ENCODE measurements around the gene RNF223. TPM values are rescaled to one million over a fixed set of nuclear protein-coding genes. Genes with fewer than 3 reads are reported as not detected.
"Not testable (repeated sequence)": the region's sequence is repeated elsewhere in the genome, so short reads cannot be mapped to it uniquely, and the experiment has no call there.

The RNF223 gene
- total RNA-seq, 1 experiment from 2014 or later, result not detected

DNA sequence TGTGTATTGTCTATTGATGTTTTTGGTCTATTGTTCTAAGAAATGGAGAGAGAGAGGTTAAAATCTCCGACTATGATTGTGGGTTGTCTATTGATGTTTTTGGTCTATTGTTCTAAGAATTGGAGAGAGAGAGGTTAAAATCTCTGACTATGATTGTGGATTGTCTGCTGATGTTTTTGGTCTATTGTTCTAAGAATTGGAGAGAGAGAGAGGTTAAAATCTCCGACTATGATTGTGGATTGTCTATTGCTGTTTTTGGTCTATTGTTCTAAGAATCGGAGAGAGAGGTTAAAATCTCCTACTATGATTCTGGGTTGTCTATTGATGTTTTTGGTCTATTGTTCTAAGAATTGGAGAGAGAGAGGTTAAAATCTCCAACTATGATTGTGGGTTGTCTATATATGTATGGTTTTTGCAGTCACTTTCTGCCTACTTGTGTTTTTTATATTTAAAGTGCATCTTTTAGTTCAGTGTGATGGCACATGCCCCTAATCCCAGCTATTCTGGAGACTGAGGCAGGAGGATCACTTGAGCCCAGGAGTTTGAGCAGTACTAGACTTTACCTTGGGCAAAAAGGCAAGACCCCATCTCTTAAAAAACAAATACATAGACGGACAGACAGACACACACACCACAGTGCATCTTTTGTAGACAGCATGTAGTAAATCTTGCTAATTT, 25.5 kb upstream of the RNF223 start:
- no peaks in the 10 kb centered on the region; the same call in 1 of the 2 replicates for H3K36me3 ChIP-seq (ENCODE audit: insufficient read depth, low read length)

DNA sequence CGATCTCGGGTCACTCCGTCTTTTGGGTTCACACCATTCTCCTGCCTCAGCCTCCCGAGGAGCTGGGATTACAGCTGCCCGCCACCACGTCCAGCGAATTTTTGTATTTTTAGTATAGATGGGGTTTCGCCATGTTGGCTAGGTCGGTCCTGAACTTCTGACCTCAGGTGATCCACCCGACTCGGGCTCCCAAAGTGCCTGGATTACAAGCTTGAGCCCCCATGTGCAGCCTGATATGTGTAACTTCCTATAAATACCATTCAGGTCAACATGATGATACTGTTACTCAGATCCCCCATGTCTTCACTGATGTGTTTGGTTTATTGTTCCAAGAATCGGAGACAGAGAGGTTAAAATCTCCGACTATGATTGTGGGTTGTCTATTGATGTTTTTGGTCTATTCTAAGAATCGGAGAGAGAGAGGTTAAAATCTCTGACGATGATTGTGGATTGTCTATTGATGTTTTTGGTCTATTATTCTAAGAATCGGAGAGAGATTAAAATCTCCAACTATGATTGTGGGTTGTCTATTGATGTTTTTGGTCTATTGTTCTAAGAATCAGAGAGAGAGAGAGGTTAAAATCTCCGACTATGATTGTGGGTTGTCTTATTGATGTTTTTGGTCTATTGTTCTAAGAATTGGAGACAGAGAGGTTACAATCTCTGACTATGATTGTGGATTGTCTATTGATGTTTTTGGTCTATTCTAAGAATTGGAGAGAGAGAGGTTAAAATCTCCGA, 24.7 kb upstream of the RNF223 start:
- no peaks in the 10 kb centered on the region for H3K9me2 ChIP-seq (replicated peaks; ENCODE audit: insufficient read depth, low read length)
- H3K4me1 ChIP-seq (ENCODE audit: low read length), result no peaks in the 10 kb centered on the region
- no peak for DNase-seq
- H3K79me2 ChIP-seq (ENCODE audit: low read length), result no peaks in the 10 kb centered on the region
- H2AFZ ChIP-seq (ENCODE audit: low read length), result no peak overlapping the region
- 0 out of 2 replicates have a peak, but pooled peaks cover 5% of the 10 kb centered on the region for H4K20me1 ChIP-seq (ENCODE audit: insufficient read depth, low read depth, low read length)
- H3K9ac ChIP-seq (ENCODE audit: low read length), result no peak overlapping the region
- no peak overlapping the region for H3K27ac ChIP-seq (ENCODE audit: low read length)
- H3K4me2 ChIP-seq (ENCODE audit: low read depth, low read length, poor library complexity, severe bottlenecking), result no peak overlapping the region
- no peaks in the 10 kb centered on the region; the same call in 1 of the 2 replicates for H3K36me3 ChIP-seq (ENCODE audit: insufficient read depth, low read length)
- no peaks in the 10 kb centered on the region for H3K27me3 ChIP-seq (ENCODE audit: low read length)
- H3K4me3 ChIP-seq (ENCODE audit: low read length), result no peak overlapping the region
- peaks cover 12% of the 10 kb centered on the region for H3K9me3 ChIP-seq (ENCODE audit: low read length)

More for the DNA sequence above, 25.5 kb upstream of the RNF223 start:
- Histone ChIP-seq H3K4me3 (ENCODE audit: low read length) (no peak overlapping the region), H2AFZ (ENCODE audit: low read length) (no peak overlapping the region), H3K9ac (ENCODE audit: low read length) (no peak overlapping the region), H3K4me2 (ENCODE audit: low read depth, low read length, poor library complexity, severe bottlenecking) (no peak overlapping the region), H3K4me1 (ENCODE audit: low read length) (no peaks in the 10 kb centered on the region), H4K20me1 (ENCODE audit: insufficient read depth, low read depth, low read length) (0 out of 2 replicates have a peak, but pooled peaks cover 5% of the 10 kb centered on the region), H3K27me3 (ENCODE audit: low read length) (no peaks in the 10 kb centered on the region), H3K27ac (ENCODE audit: low read length) (no peak overlapping the region), H3K9me3 (ENCODE audit: low read length) (peaks cover 12% of the 10 kb centered on the region), H3K79me2 (ENCODE audit: low read length) (no peaks in the 10 kb centered on the region), H3K9me2 (replicated peaks; ENCODE audit: insufficient read depth, low read length) (no peaks in the 10 kb centered on the region)
- DNase-seq, result no peak

DNA sequence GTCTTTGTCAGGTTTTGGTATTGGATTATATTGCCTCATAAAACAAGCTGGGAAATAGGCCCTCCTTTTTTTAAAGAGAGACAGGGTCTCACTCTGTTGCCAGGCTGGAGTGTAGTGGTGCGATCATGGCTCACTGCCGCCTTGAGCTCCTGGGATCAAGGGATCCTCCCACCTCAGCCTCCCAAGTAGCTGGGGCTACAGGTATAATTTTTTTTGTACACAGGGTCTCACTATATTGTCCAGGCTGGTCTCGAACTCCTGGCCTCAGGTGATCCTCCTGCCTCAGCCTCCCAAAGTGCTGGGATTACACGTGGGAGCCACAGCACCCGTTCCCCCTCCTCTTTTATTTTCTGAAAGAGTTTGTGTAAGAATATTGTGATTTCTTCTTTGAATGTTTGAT, 22.0 kb upstream of the RNF223 start:
- H3K4me2 ChIP-seq (ENCODE audit: low read depth, low read length, poor library complexity, severe bottlenecking); H3K9me2 ChIP-seq (replicated peaks; ENCODE audit: insufficient read depth, low read length); DNase-seq; H2AFZ ChIP-seq (ENCODE audit: low read length); H3K36me3 ChIP-seq (ENCODE audit: insufficient read depth, low read length); H3K27ac ChIP-seq (ENCODE audit: low read length); H4K20me1 ChIP-seq (ENCODE audit: insufficient read depth, low read depth, low read length); H3K9ac ChIP-seq (ENCODE audit: low read length); H3K79me2 ChIP-seq (ENCODE audit: low read length); H3K4me1 ChIP-seq (ENCODE audit: low read length); H3K4me3 ChIP-seq (ENCODE audit: low read length); H3K27me3 ChIP-seq (ENCODE audit: low read length): not testable (repeated sequence)
- H3K9me3 ChIP-seq (ENCODE audit: low read length), result peaks cover 12% of the 10 kb centered on the region

DNA sequence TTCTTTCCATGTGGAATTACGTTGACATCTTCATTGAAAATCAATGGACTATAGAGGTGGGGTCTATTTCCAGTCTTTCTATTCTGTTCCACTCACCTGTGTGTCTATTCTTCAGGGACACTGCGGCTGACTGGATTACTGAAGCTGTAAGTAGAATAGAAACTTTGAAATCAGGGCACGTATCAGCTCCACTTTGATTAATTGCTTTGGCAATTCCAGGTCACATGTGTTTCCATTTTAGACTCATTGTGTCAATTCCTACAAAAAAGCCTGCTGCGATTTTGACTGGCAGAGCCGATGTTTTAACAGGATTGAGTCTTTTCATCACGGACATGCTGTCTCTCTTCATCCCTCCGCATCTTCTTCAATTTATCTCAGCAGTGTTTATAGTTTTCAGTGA, 20.9 kb upstream of the RNF223 start:
- no peak for DNase-seq
- Histone ChIP-seq H2AFZ (ENCODE audit: low read length) (no peak overlapping the region), H3K4me2 (ENCODE audit: low read depth, low read length, poor library complexity, severe bottlenecking) (no peak overlapping the region), H3K4me3 (ENCODE audit: low read length) (no peak overlapping the region), H3K36me3 (ENCODE audit: insufficient read depth, low read length) (no peaks in the 10 kb centered on the region; the same call in 1 of the 2 replicates), H3K79me2 (ENCODE audit: low read length) (no peaks in the 10 kb centered on the region), H3K9me3 (ENCODE audit: low read length) (peaks cover 3% of the 10 kb centered on the region), H3K27ac (ENCODE audit: low read length) (no peak overlapping the region), H3K4me1 (ENCODE audit: low read length) (no peaks in the 10 kb centered on the region), H3K9ac (ENCODE audit: low read length) (no peak overlapping the region), H3K9me2 (replicated peaks; ENCODE audit: insufficient read depth, low read length) (no peaks in the 10 kb centered on the region), H3K27me3 (ENCODE audit: low read length) (no peaks in the 10 kb centered on the region), H4K20me1 (ENCODE audit: insufficient read depth, low read depth, low read length) (0 out of 2 replicates have a peak, but pooled peaks cover 7% of the 10 kb centered on the region)

DNA sequence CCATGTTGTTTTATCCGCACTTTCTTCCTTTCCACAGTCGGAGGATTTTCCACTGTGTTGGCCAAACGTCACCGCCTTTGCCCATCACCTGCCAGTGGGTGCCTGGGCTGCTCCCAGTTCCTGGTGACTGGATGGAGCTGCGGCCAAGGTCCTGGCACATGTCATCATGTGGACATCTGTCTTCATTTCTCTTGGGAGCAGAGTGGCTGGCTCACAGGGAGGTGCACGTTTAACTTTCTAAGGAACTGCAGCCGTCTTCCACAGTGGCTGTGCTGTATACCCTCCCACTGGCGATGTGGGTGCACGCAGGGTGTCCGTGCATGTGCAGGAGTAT, 19.5 kb upstream of the RNF223 start:
- 0 out of 2 replicates have a peak, but pooled peaks cover 7% of the 10 kb centered on the region for H4K20me1 ChIP-seq (ENCODE audit: insufficient read depth, low read depth, low read length)
- no peak overlapping the region for H3K4me3 ChIP-seq (ENCODE audit: low read length)
- no peaks in the 10 kb centered on the region for H3K79me2 ChIP-seq (ENCODE audit: low read length)
- no peak for DNase-seq
- H3K4me2 ChIP-seq (ENCODE audit: low read depth, low read length, poor library complexity, severe bottlenecking), result no peak overlapping the region
- H3K9ac ChIP-seq (ENCODE audit: low read length), result no peak overlapping the region
- H3K9me3 ChIP-seq (ENCODE audit: low read length), result no peaks in the 10 kb centered on the region
- H3K27me3 ChIP-seq (ENCODE audit: low read length), result no peaks in the 10 kb centered on the region
- no peak overlapping the region for H2AFZ ChIP-seq (ENCODE audit: low read length)
- H3K36me3 ChIP-seq (ENCODE audit: insufficient read depth, low read length), result no peaks in the 10 kb centered on the region
- H3K27ac ChIP-seq (ENCODE audit: low read length), result no peak overlapping the region
- no peaks in the 10 kb centered on the region for H3K9me2 ChIP-seq (replicated peaks; ENCODE audit: insufficient read depth, low read length)
- H3K4me1 ChIP-seq (ENCODE audit: low read length), result no peaks in the 10 kb centered on the region

DNA sequence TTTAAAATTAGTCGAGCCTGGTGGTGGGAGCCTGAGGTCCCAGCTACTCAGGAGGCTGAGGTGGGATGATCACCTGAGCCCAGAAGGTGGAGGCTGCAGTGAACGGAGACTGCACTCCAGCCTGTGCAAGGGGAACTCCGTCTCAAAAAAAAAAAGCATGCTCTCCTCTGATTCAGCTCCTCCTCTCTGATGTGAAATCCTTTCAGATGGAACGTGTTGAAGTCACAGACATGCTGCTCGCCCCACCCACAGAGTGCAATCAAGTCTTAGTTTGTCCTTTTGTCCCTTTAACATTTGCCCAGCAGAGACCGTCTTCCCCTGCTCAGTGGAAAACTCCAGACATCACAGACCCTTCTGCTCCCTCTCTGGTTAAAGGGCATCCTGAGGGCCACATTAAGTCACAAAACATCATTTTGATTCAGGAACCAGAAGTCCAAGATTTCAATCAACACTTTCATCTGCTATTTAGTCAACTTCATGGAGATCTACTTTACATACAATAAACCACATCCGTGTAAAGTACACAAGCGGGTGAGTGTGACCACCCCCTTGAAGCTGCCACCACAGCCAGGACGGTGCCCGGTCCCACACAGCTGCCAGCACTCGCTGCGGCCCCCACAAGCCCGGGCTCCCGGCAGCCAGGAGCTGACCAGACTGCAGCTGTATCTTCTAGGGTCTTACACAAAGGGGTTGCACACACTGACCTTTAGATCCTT, 18.9 kb upstream of the RNF223 start:
- Histone ChIP-seq H3K36me3 (ENCODE audit: insufficient read depth, low read length) (no peaks in the 10 kb centered on the region), H3K9me2 (replicated peaks; ENCODE audit: insufficient read depth, low read length) (no peaks in the 10 kb centered on the region), H3K27me3 (ENCODE audit: low read length) (no peaks in the 10 kb centered on the region), H3K9ac (ENCODE audit: low read length) (no peak overlapping the region), H3K4me3 (ENCODE audit: low read length) (no peak overlapping the region), H3K4me1 (ENCODE audit: low read length) (no peaks in the 10 kb centered on the region), H3K79me2 (ENCODE audit: low read length) (no peaks in the 10 kb centered on the region), H2AFZ (ENCODE audit: low read length) (no peak overlapping the region), H3K4me2 (ENCODE audit: low read depth, low read length, poor library complexity, severe bottlenecking) (no peak overlapping the region), H4K20me1 (ENCODE audit: insufficient read depth, low read depth, low read length) (0 out of 2 replicates have a peak, but pooled peaks cover 7% of the 10 kb centered on the region), H3K9me3 (ENCODE audit: low read length) (no peaks in the 10 kb centered on the region), H3K27ac (ENCODE audit: low read length) (no peak overlapping the region)
- DNase-seq, result no peak

DNA sequence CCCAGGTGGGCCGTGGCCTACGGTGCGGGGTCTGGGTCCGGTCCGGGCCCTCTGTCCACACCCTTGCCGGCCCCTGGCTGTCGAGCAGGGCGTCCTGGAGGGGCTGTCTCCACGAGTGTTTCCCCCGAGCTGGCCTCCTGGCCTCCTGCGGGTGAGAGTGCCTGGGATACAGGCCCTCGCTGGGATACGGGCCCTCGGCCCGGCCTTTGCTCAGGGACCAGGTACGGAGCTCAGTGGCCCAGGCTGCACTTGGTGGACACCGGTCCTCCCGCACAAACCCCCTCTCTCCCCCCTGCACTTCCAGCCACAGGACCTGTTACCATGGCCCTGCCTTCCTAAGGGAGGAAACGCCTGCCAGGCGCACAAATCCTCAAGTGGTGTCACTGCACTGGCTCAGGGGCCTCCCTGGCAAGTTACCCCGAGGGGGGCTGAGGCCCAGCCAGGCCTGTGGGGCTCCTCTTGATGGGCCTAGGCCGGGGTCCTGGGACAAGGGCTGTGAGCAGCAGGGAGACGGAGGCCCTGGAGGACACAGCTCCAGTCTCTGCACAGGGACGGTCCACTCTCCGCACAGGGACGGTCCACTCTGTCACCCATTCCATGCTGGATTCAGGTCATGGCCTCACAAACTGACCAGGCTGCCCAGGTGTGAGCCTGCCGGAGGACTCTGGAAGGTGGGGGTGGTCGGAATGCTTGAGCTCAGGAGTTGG, 18.2 kb upstream of the RNF223 start:
- Histone ChIP-seq H3K9me2 (replicated peaks; ENCODE audit: insufficient read depth, low read length) (no peaks in the 10 kb centered on the region), H3K27ac (ENCODE audit: low read length) (no peak overlapping the region), H3K9me3 (ENCODE audit: low read length) (no peaks in the 10 kb centered on the region), H3K27me3 (ENCODE audit: low read length) (no peaks in the 10 kb centered on the region), H3K4me1 (ENCODE audit: low read length) (no peaks in the 10 kb centered on the region), H3K4me2 (ENCODE audit: low read depth, low read length, poor library complexity, severe bottlenecking) (no peak overlapping the region), H3K79me2 (ENCODE audit: low read length) (no peaks in the 10 kb centered on the region), H3K36me3 (ENCODE audit: insufficient read depth, low read length) (no peaks in the 10 kb centered on the region), H3K9ac (ENCODE audit: low read length) (no peak overlapping the region), H3K4me3 (ENCODE audit: low read length) (no peak overlapping the region), H2AFZ (ENCODE audit: low read length) (no peak overlapping the region), H4K20me1 (ENCODE audit: insufficient read depth, low read depth, low read length) (0 out of 2 replicates have a peak, but pooled peaks cover 7% of the 10 kb centered on the region)
- DNase-seq, result no peak
